CD14-positive monocyte (primary cell): ENCODE data around the gene MED27. TPM values are rescaled to one million over a fixed set of nuclear protein-coding genes. Genes with fewer than 3 reads are reported as not detected.

Experiments
- DNase-seq, 3 donors: peaks; one replicate each; pipeline ENCODE4 v3.0.0-alpha.2; 2011 to 2022
- H2AFZ ChIP-seq: 2 replicates; pipeline ENCODE4 v1.6.0; 2012; ENCODE audit warnings: mild to moderate bottlenecking, low read depth, low read length, inconsistent platforms; ENCODE audit not compliant: insufficient read depth, poor library complexity, severe bottlenecking
- H3K27ac ChIP-seq, 2 donors: 1 replicate in 1 of 2; 2 replicates in 1 of 2; pipeline ENCODE4 v1.5.1; 2012 to 2013; ENCODE audit warnings: low read length in 2 of 2, control low read depth in 1 of 2, inconsistent platforms in 1 of 2, low read depth in 1 of 2, mild to moderate bottlenecking in 1 of 2
- H3K27me3 ChIP-seq, 2 donors: one replicate each; pipeline versions ENCODE4 v1.6.0 to v1.6.1; 2011 to 2013; ENCODE audit warnings: low read length in 2 of 2; ENCODE audit not compliant: control insufficient read depth in 2 of 2, insufficient read depth in 2 of 2
- H3K36me3 ChIP-seq, 2 donors: replicated peaks in 1 of 2; 1 replicate in 1 of 2; 2 replicates in 1 of 2; pipeline versions ENCODE4 v1.5.1 to v1.6.1; 2012 to 2013; ENCODE audit warnings: low read length in 2 of 2, control low read depth in 1 of 2, inconsistent platforms in 1 of 2, mild to moderate bottlenecking in 1 of 2; ENCODE audit not compliant: insufficient read depth in 2 of 2, control insufficient read depth in 1 of 2
- H3K4me1 ChIP-seq, 2 donors: 1 replicate in 1 of 2; 2 replicates in 1 of 2; pipeline versions ENCODE4 v1.5.1 to v1.6.1; 2012 to 2013; ENCODE audit warnings: low read length in 2 of 2, control low read depth in 1 of 2, inconsistent platforms in 1 of 2, mild to moderate bottlenecking in 1 of 2, moderate library complexity in 1 of 2; ENCODE audit not compliant: insufficient read depth in 2 of 2, control insufficient read depth in 1 of 2
- H3K4me2 ChIP-seq: replicated peaks from 2 replicates; pipeline ENCODE3; 2012; ENCODE audit warnings: low read length, moderate library complexity, mild to moderate bottlenecking; ENCODE audit not compliant: poor library complexity, severe bottlenecking; ENCODE audit errors: extremely low read depth
- H3K4me3 ChIP-seq, 3 experiments: fragments of 200-600 bp in 1 of 3; sonication (generic) in 1 of 3; replicated peaks in 1 of 3; 1 replicate in 2 of 3; 2 replicates in 1 of 3; pipeline ENCODE4 v1.5.1; 2011 to 2013; ENCODE audit warnings: low read length in 3 of 3, mild to moderate bottlenecking in 3 of 3, control low read depth in 2 of 3, low read depth in 2 of 3, inconsistent platforms in 1 of 3, moderate library complexity in 1 of 3
- H3K79me2 ChIP-seq: 2 replicates; pipeline ENCODE4 v1.6.0; 2012; ENCODE audit warnings: mild to moderate bottlenecking, control low read depth, inconsistent platforms, low read length, moderate library complexity; ENCODE audit not compliant: insufficient read depth
- H3K9ac ChIP-seq: 2 replicates; pipeline ENCODE4 v1.6.0; 2017; ENCODE audit warnings: low read length, mild to moderate bottlenecking; ENCODE audit not compliant: insufficient read depth, poor library complexity, severe bottlenecking
- H3K9me3 ChIP-seq, 2 donors: replicated peaks in 1 of 2; 1 replicate in 1 of 2; 2 replicates in 1 of 2; pipeline versions ENCODE4 v1.5.1 to v1.6.1; 2012 to 2013; ENCODE audit warnings: low read length in 2 of 2, control low read depth in 1 of 2; ENCODE audit not compliant: control insufficient read depth in 1 of 2, insufficient read depth in 1 of 2
- H4K20me1 ChIP-seq: 2 replicates; pipeline ENCODE4 v1.6.0; 2012; ENCODE audit warnings: mild to moderate bottlenecking, low read length, control low read depth, moderate library complexity; ENCODE audit not compliant: insufficient read depth
- H3K27ac Mint-ChIP-seq, 7 donors: one replicate each; pipeline ENCODE4 v1.8.0; 2020; ENCODE audit warnings: mild to moderate bottlenecking in 7 of 7, mixed read lengths in 7 of 7, moderate library complexity in 6 of 7, inconsistent platforms in 2 of 7
- H3K27me3 Mint-ChIP-seq, 3 donors: one replicate each; pipeline ENCODE4 v1.8.0; 2021 to 2022; ENCODE audit warnings: low read depth in 3 of 3, mild to moderate bottlenecking in 3 of 3, mixed read lengths in 3 of 3, moderate library complexity in 3 of 3, inconsistent platforms in 1 of 3
- H3K36me3 Mint-ChIP-seq, 2 donors: one replicate each; pipeline ENCODE4 v1.8.0; 2020; ENCODE audit warnings: mixed read lengths in 2 of 2, inconsistent platforms in 1 of 2, mild to moderate bottlenecking in 1 of 2
- H3K4me1 Mint-ChIP-seq: one replicate; pipeline ENCODE4 v1.8.0; 2020; ENCODE audit warnings: mild to moderate bottlenecking, mixed read lengths
- H3K4me3 Mint-ChIP-seq, 2 donors: one replicate each; pipeline ENCODE4 v1.8.0; 2020; ENCODE audit warnings: mild to moderate bottlenecking in 2 of 2, mixed read lengths in 2 of 2, moderate library complexity in 1 of 2
- H3K9me3 Mint-ChIP-seq, 7 donors: one replicate each; pipeline ENCODE4 v1.8.0; 2020 to 2022; ENCODE audit warnings: mixed read lengths in 7 of 7, mild to moderate bottlenecking in 6 of 7, moderate library complexity in 6 of 7, inconsistent platforms in 2 of 7
- CTCF ChIP-seq: fragments of 200-600 bp; IDR thresholded peaks from one replicate; pipeline ENCODE4 v1.8.0; 2022; ENCODE audit warnings: antibody characterized with exemption, mild to moderate bottlenecking
- WGBS: methylation state at CpG from one replicate; pipeline ENCODE4 v1.1.5; 2013; ENCODE audit warnings: missing lambda C conversion rate; ENCODE audit not compliant: insufficient coverage; 5-methylcytosine and 5-hydroxymethylcytosine counted together
- intact Hi-C, 2 donors: fragments of 100-400 bp; cut with micrococcal nuclease; formaldehyde crosslinking; loops; one replicate each; pipeline versions ENCODE4 v1.15.0 to v1.15.1; 2023
- polyA plus RNA-seq, 3 donors: library from polyadenylated mRNA; depleted of rRNA in 1 of 3; unstranded in 2 of 3; stranded (reverse) in 1 of 3; fragments of 300-500 nt in 2 of 3; fragments of >200 nt in 1 of 3; fragmentation: Illumina TruSeq in 2 of 3; gene quantifications; 1 replicate in 2 of 3; 2 replicates in 1 of 3; pipeline ENCODE4 v1.2.3, GENCODE V29; 2012 to 2021

Gene MED27
- polyA plus RNA-seq, 3 donors, result 14.0 to 26.9 (median 25.8) TPM

DNA sequence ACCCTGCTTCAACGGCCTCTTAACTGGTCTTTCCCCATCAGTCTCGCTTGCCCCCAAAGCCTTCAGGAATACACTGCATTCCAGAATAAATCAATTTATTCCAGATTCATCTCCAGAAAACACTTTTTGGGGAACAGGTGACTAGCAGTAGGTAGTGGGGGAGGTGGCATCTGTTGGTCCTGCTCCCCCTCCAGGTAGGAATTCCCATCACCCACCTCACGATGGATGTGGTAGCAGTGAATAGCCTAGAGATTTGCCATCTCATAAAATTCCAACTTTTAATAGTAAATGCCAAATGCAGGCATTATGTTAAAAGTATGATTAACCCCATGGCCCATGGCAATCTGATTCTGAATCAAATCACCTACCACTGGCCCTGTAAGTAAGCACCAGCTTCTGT lies 142.7 kb downstream of the MED27 start:
- intact Hi-C loops, result no loop called here
- no peaks in the 10 kb centered on the region for H3K79me2 ChIP-seq
- no peaks in the 10 kb centered on the region for H3K4me1 Mint-ChIP-seq
- no peak for TF ChIP-seq CTCF
- no peaks in the 10 kb centered on the region for H3K27me3 ChIP-seq
- H3K4me3 Mint-ChIP-seq, result no peak overlapping the region
- no peaks in the 10 kb centered on the region for H3K27me3 Mint-ChIP-seq
- no peaks in the 10 kb centered on the region for H3K4me1 ChIP-seq
- H3K4me2 ChIP-seq, result no peak overlapping the region
- H3K27ac ChIP-seq, result no peak overlapping the region
- no CpG with 5 or more reads among the region's 3 CpGs for WGBS
- H3K36me3 Mint-ChIP-seq, result peaks cover 21 to 30% of the 10 kb centered on the region in 2 donors
- no peak overlapping the region for H3K27ac Mint-ChIP-seq
- H3K9me3 Mint-ChIP-seq, result peaks cover 0 to 3% (median 0%) of the 10 kb centered on the region in 7 donors
- H3K9me3 ChIP-seq, result no peaks in the 10 kb centered on the region
- H3K4me3 ChIP-seq, result no peak overlapping the region
- no peak overlapping the region for H2AFZ ChIP-seq
- H3K9ac ChIP-seq, result no peak overlapping the region
- H4K20me1 ChIP-seq, result no peaks in the 10 kb centered on the region
- H3K36me3 ChIP-seq, result peaks cover 0 to 26% of the 10 kb centered on the region in 2 donors
- no peak for DNase-seq

DNA sequence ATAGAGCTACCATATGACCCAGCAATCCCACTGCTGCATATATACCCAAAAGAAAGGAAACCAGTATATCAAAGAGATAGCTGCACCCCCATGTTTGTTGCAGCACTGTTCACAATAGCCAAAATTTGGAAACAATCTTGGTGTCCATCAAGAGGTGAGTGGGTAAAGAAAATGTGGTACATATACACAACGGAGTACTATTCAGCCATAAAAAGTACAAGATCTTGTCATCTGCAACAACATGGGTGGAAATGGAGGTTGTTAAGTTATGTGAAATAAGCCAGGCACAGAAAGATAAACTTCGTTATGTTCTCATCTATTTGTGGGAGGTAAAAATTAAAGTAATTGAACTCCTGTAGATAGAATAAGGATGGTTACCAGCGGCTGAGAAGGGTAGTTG lies 145.0 kb downstream of the MED27 start:
- Mint-ChIP-seq H3K36me3 (peaks cover 20 to 34% of the 10 kb centered on the region in 2 donors), H3K4me3 (no peak overlapping the region), H3K9me3 (peaks cover 0 to 3% (median 0%) of the 10 kb centered on the region in 7 donors), H3K27me3 (no peaks in the 10 kb centered on the region), H3K27ac (no peak overlapping the region), H3K4me1 (no peaks in the 10 kb centered on the region)
- WGBS, result 100% methylated on average over 1 of the region's 3 CpGs
- Histone ChIP-seq H3K4me1 (no peaks in the 10 kb centered on the region), H3K79me2 (no peaks in the 10 kb centered on the region), H3K4me2 (no peak overlapping the region), H3K9me3 (no peaks in the 10 kb centered on the region), H3K4me3 (no peak overlapping the region), H3K27ac (no peak overlapping the region), H3K36me3 (peaks cover 0 to 26% of the 10 kb centered on the region in 2 donors), H2AFZ (no peak overlapping the region), H3K9ac (no peak overlapping the region), H3K27me3 (no peaks in the 10 kb centered on the region), H4K20me1 (no peaks in the 10 kb centered on the region)
- DNase-seq, result no peak
- intact Hi-C loops, result no loop called here
- no peak for TF ChIP-seq CTCF
